Measurements from ENCODE around the gene MYO10. TPM values are rescaled to one million over a fixed set of nuclear protein-coding genes. Genes with fewer than 3 reads are reported as not detected.
A peak's percentile ranks its signal among the peaks of the same experiment; 100 is the strongest.

Gene MYO10
- total RNA-seq, 4 donors from 2014 or later, result 5.6 to 11.0 (median 6.4) TPM

DNA sequence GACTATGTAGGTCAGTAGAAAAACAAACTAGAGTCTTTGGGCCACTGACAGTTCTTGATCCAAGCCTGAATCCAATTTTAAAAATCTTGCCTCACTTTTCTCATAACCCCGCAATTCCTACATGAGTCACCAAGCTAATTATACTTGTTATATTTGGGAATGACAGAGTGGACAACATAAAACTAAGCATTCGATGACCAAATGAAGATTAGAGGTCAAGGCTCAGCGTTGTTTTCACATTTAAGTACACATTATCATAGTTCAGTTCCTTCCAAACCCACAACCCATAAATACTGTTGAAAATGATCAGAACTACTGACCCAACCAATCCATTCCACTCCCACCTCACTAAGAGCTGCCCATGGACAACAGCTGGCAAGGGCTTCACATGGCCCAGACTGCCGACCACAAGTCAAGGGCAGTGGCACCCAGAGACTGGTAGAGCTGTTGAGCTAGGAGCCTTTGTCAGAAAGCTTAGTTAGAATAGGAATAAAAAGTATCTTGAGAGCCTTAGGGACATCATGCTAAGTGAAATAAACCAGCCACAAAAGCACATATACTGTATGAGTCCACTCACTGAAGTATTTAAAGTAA is 64.2 kb downstream of the MYO10 start:
- TF ChIP-seq POLR2AphosphoS5 (IDR thresholded peaks at IDR 0.05) (peak; percentile 38), POLR2A (IDR thresholded peaks at IDR 0.05) (no peak), EP300 (IDR thresholded peaks at IDR 0.05) (no peak)
- TF ChIP-seq, protein P1, sequence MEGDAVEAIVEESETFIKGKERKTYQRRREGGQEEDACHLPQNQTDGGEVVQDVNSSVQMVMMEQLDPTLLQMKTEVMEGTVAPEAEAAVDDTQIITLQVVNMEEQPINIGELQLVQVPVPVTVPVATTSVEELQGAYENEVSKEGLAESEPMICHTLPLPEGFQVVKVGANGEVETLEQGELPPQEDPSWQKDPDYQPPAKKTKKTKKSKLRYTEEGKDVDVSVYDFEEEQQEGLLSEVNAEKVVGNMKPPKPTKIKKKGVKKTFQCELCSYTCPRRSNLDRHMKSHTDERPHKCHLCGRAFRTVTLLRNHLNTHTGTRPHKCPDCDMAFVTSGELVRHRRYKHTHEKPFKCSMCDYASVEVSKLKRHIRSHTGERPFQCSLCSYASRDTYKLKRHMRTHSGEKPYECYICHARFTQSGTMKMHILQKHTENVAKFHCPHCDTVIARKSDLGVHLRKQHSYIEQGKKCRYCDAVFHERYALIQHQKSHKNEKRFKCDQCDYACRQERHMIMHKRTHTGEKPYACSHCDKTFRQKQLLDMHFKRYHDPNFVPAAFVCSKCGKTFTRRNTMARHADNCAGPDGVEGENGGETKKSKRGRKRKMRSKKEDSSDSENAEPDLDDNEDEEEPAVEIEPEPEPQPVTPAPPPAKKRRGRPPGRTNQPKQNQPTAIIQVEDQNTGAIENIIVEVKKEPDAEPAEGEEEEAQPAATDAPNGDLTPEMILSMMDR (IDR thresholded peaks at IDR 0.05), result no peak
- WGBS, 2 donors (ENCODE audit: low coverage in 1 of 2), result 62 to 80% methylated on average over 3 to 4 of the region's 4 CpGs
- Histone ChIP-seq H3K27ac (peak overlapping the region in 1 of 4 donors; percentile 3), H3K4me3 (no peak overlapping the region), H3K27me3 (no peaks in the 10 kb centered on the region), H3K36me3 (no peaks in the 10 kb centered on the region), H3K9me3 (no peaks in the 10 kb centered on the region), H3K4me1 (no peaks in the 10 kb centered on the region)
- no peak for ATAC-seq

DNA sequence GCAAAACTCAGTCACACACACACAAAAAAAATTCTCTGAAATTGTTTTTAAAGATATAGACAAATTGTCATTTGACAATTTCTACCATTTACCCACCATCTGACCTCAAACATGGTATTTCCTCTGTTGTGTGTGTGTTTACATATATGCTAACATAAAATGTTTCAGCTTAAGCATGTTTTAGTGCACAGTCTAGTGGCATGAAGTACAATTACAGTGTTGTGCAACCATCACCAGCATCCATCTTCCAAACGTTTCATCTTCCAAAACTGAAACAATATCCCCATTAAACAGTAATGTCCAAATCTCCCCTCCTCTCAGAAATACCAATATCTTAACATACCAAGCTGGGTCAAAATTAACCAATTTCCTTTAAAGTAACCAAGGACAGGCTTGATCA is 65.2 kb downstream of the MYO10 start:
- no peaks in the 10 kb centered on the region for H3K36me3 ChIP-seq
- TF ChIP-seq EP300 (IDR thresholded peaks at IDR 0.05), result no peak
- TF ChIP-seq POLR2A (IDR thresholded peaks at IDR 0.05), result no peak
- TF ChIP-seq, protein P1 (IDR thresholded peaks at IDR 0.05), result no peak
- TF ChIP-seq POLR2AphosphoS5 (IDR thresholded peaks at IDR 0.05), result no peak
- H3K4me1 ChIP-seq, result no peaks in the 10 kb centered on the region
- ATAC-seq, result no peak
- H3K4me3 ChIP-seq, result no peak overlapping the region
- H3K27ac ChIP-seq, result peak overlapping the region in 1 of 4 donors; percentile 13
- H3K27me3 ChIP-seq, result no peaks in the 10 kb centered on the region
- WGBS, 2 donors (ENCODE audit: low coverage in 1 of 2), result 50 to 65% methylated on average over 1 of the region's 1 CpG
- H3K9me3 ChIP-seq, result no peaks in the 10 kb centered on the region

DNA sequence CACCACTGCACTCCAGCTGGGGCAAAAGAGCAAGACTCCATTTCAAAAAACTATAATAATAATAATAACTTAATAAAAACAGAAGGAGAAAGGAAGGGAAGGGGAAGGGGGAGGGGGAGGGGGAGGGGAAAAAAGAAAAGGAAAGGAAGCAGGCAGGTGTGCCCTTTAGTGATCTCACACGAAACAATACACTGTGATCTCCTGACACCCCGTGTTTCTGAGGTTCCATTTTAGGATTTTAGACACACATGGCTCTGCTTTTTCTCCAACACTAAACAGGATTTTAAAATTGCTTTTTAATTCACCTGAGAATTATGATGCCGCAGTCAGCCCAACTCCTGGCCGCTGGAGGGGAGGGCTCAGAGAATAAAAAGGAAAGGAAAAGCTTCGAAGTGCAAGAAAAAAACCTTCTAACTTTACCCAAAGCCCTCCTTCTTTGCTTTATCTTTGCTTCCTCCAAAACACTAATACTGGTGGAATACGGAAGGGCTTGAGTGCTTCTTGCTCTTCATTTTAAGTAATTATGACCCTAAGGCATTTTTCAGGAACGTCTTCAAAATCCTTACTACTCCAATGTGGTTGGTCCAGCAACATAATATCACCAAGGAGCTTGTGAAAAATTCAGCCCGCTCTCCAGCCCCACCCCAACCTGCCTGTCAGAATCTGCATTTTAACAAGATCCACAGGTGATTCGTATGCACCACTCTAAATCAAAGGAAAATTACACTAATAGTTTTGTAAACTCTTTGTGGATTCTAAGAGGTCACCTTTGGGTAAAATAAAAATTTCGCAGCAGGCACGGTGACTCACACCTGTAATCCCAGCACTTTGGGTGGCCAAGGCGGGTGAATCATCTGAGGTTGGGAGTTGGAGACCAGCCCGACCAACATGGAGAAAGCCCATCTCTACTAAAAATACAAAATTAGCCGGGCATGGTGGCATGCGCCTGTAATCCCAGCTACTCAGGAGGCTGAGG is 66.0 kb downstream of the MYO10 start:
- H3K4me3 ChIP-seq, result no peak overlapping the region
- no peak overlapping the region for H3K27ac ChIP-seq
- H3K36me3 ChIP-seq, result no peaks in the 10 kb centered on the region
- ATAC-seq, result no peak
- H3K9me3 ChIP-seq, result no peaks in the 10 kb centered on the region
- TF ChIP-seq POLR2AphosphoS5 (IDR thresholded peaks at IDR 0.05) (no peak), POLR2A (IDR thresholded peaks at IDR 0.05) (no peak), EP300 (IDR thresholded peaks at IDR 0.05) (no peak)
- TF ChIP-seq, protein P1 (IDR thresholded peaks at IDR 0.05), result no peak
- no peaks in the 10 kb centered on the region for H3K4me1 ChIP-seq
- 86 to 89% methylated on average over 11 to 15 of the region's 15 CpGs for WGBS, 2 donors (ENCODE audit: low coverage in 1 of 2)
- H3K27me3 ChIP-seq, result no peaks in the 10 kb centered on the region

DNA sequence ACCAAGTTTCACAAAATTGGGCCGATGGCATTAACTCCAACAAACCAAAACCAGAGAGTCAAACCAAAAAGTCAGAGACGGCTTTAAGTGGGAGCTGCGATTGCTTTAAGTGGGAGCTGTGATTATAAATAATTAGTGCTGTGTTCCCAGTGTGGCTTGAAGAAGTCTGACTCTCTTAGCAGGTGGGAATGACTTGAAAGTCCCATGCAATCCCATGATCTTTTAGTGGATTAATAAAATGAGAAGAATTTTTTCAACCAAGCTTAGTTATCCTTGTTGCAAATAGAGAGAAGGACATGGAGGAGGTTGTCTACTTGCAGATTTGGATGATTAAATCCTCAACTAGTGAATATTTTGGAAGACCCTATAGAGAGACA is 68.5 kb downstream of the MYO10 start:
- Histone ChIP-seq H3K4me3 (no peak overlapping the region), H3K27ac (no peak overlapping the region), H3K36me3 (no peaks in the 10 kb centered on the region), H3K9me3 (no peaks in the 10 kb centered on the region), H3K4me1 (no peaks in the 10 kb centered on the region), H3K27me3 (no peaks in the 10 kb centered on the region)
- TF ChIP-seq EP300 (IDR thresholded peaks at IDR 0.05) (no peak), POLR2A (IDR thresholded peaks at IDR 0.05) (no peak), POLR2AphosphoS5 (IDR thresholded peaks at IDR 0.05) (no peak)
- TF ChIP-seq, protein P1 (IDR thresholded peaks at IDR 0.05), result no peak
- whole genome bisulfite sequencing, 2 donors (ENCODE audit: low coverage in 1 of 2), result 84 to 93% methylated on average over 2 to 3 of the region's 3 CpGs
- ATAC-seq, result no peak
